DND-41 (cell line): ENCODE measurements around the gene QTRT2.

Experiments
- CTCF ChIP-seq: IDR thresholded peaks from 2 replicates; pipeline ENCODE4 v1.5.1; 2012; ENCODE audit warnings: borderline replicate concordance, low read length, moderate library complexity, mild to moderate bottlenecking; ENCODE audit not compliant: poor library complexity, severe bottlenecking; ENCODE audit errors: extremely low read depth
- EZH2 ChIP-seq: IDR thresholded peaks from 3 replicates; pipeline ENCODE4 v1.6.1; 2012; ENCODE audit warnings: borderline replicate concordance, low read depth, mild to moderate bottlenecking, moderate library complexity, low read length, inconsistent platforms; ENCODE audit not compliant: severe bottlenecking

GRCh38 chr3:114103181-114103580 is 46.6 kb downstream of the QTRT2 start:
- no peak for TF ChIP-seq EZH2
- TF ChIP-seq CTCF = no peak
